Cerebellar nuclear complex (tissue), 1 donor: ENCODE data around the gene CCR5AS.
"Not testable (repeated sequence)": the region's sequence is repeated elsewhere in the genome, so short reads cannot be mapped to it uniquely, and the experiment has no call there.

ENCODE experiments used
- DNase-seq, 2 experiments: peaks; one replicate each; lab custom pipeline; 2025; lab: John Stamatoyannopoulos, UW

The CCR5AS gene

DNA sequence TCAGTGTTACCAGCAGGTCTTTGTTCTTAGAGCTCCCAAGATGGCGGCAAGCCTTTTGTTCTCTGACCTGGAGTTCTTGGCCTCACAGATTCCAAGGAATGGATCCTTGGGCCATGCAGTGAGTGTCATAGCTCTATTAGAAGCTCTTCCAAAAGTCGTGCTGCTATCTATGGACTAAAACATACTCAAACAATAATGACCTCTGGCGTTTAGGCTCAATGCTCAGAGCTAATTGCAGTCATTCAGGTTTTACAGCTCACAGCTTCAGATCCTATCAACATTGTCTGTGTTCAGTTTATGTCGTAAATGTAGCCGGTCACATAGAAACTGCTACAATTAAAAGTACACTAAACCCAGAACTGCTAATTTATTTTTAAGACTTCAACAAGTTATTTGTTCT, 22.4 kb upstream of the CCR5AS start:
- no peak for DNase-seq

DNA sequence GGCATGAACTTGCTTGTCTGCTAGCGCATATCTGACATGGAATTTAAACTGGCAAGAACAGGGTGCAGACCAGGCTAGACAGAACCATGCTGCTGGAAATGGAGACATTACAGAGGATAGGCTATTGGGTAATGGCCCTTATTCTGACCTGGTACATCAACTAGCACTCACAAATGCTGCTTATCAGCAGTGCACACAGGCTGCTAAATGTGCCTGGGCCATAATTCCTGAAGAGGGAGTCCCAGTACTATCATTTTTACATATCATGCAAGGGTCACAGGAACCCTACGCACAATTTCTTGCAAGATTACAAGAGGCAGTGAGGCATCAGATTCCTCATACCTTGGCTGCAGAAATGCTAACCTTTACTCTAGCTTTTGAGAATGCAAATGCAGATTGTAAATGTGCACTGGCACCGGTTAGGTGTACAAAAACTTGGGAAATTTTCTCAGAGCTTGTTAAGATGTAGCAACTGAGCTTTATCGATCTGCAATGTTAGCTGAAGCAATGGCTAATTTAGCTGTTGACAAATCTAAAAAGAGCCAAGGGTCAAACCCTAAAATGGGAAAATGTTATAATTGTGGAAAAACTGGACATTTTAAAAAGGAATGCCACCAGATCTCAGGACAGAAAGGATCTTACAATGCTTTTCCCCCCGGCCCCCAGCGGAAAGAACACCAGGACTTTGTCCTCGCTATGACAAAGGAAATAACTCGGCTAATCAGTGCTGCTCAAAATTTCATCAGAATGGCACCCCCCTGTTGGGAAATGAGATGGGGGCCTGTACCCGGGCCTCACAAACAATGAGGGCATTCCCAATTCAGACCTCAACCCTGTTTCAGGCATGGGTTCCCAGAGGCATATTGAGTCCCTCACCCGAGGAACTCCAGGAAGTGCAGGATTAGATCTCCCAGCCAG, 21.3 kb upstream of the CCR5AS start:
- no peak for DNase-seq

- DNase-seq: not testable (repeated sequence)
Observed at GRCh38 chr3:46427404-46427803, 20.5 kb upstream of the CCR5AS start.

DNA sequence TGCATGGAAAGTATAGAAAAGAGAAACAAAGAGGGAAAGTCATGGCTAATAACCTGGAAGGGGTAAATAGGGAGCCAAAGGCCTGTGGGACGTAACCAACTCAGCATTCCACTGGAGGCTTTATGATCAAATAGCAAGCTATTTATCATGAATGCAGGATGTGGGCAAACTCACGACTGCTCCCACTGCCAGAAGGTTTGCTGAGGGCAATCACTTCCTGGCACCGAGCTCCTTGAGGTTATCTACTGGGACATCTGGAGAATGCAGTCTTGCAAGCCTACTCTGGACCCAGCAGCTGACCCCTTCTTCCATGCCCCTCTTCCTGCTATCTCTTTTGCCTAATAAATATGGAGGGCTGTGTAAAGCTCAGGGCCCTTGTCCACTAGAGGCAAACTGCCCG, 19.6 kb upstream of the CCR5AS start:
- DNase-seq: not testable (repeated sequence)

DNA sequence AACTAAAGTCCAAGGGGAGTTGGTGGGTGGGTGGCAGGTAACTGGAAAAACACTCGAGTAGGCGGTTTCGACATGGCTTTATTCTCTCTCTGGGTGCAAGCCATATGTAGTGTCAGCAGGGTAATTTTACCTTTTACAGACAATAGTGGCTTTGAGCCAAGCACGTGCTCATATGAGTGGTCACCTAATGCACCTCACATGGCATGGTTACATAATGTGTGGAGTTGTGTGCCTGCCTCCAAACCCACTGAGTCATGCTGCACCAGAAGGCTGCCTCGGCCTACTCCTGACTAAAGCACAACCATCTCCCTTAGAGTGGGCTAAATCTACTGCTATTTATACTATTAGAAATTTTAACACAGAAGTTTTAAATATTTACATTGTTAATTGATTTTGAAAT, 16.7 kb upstream of the CCR5AS start:
- no peak for DNase-seq

- DNase-seq: no peak
Observed at GRCh38 chr3:46422617-46423016, 15.8 kb upstream of the CCR5AS start.

GRCh38 chr3:46420931-46421330, 14.1 kb upstream of the CCR5AS start:
- no peak for DNase-seq

GRCh38 chr3:46419816-46420215, 12.9 kb upstream of the CCR5AS start:
- no peak for DNase-seq

DNA sequence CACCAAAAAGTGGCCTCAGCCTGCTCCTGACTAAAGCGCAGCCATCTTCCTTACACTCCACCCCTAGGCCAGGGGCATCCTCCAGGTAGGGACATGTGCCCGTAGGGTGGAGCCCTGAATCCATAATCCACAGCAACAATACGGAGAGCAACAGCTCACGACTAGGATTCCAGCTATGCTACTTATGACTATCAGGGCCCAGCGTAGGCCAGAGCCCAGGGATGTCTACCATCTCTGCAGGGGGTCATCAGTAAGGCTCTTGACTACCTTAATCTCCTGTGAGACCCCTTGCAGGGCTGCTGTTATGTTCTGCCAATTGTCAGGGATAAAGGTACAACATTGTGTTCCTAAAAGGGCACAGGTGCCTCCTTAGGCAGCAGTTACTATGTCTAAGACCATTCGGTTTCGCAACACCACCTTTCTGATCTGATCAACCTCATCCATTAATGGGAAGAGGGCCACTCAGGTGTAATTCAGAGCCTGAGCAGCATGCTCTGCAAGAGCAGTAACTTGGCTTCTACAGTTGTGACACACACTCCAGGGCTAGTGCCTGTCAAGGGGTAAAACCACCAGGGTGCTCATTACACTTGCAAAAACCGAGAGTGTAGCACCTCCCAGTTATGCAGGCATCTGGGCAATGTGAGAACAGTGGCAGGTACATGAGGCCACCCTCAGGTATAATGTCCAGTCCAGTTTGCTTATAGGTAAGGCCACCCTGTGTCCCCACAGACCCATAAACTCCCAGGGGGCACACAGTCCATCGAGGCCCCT, 11.2 kb upstream of the CCR5AS start:
- DNase-seq: no peak

GRCh38 chr3:46416811-46417510, 10.1 kb upstream of the CCR5AS start:
- no peak for DNase-seq

- no peak for DNase-seq
Observed at GRCh38 chr3:46416125-46416810, 9.4 kb upstream of the CCR5AS start.

- DNase-seq: no peak
Observed at GRCh38 chr3:46414739-46415138, 7.9 kb upstream of the CCR5AS start.

DNA sequence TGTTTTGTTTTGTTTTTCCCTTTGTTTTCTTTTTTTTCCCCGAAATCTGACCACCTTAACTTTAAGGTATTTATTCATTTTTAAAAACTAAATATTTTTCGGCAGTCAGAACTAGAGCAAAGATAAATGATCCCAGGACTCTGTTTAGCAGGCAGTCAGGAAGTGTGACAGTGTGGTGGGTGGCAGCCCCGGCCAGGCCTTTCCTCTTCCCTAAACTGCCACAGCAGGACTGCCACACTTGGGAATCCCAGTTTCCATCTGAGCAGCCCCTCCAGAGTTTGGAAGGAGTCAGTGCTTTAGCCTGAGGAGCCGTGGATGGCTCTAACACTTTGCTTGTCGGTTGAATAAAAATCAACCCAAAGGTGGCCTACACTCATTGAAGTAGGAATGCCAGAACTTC, 7.1 kb upstream of the CCR5AS start:
- DNase-seq: no peak

GRCh38 chr3:46412786-46413298, 6.0 kb upstream of the CCR5AS start:
- DNase-seq: no peak

DNA sequence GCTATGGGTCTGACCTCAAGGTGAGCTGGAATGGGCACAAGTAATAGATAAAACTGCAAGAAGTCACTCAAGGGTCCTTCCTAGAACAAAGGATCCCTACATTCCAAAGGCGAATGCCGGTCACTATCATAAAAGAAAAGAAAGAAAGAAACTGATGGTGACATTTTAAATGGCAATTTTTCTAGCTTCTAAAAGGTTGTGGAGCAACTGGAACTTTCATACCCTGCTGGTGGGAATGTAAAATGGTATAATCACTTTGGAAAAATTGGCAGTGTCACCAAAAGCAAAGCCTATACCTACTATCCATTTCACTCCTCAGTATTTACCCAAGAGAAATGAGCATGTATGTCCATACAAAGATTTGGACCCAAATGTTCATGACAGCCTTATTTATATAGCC, 4.4 kb upstream of the CCR5AS start:
- DNase-seq: no peak

GRCh38 chr3:46410669-46411068, 3.8 kb upstream of the CCR5AS start:
- DNase-seq: no peak

GRCh38 chr3:46409739-46410489, 3.0 kb upstream of the CCR5AS start:
- DNase-seq: no peak

DNA sequence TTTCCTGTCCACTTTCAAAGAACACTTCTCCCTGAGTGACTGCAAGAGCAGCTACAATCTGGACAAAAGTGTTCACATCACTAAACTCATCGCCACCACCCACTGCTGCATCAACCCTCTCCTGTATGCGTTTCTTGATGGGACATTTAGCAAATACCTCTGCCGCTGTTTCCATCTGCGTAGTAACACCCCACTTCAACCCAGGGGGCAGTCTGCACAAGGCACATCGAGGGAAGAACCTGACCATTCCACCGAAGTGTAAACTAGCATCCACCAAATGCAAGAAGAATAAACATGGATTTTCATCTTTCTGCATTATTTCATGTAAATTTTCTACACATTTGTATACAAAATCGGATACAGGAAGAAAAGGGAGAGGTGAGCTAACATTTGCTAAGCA, 2.0 kb upstream of the CCR5AS start:
- DNase-seq: no peak

DNA sequence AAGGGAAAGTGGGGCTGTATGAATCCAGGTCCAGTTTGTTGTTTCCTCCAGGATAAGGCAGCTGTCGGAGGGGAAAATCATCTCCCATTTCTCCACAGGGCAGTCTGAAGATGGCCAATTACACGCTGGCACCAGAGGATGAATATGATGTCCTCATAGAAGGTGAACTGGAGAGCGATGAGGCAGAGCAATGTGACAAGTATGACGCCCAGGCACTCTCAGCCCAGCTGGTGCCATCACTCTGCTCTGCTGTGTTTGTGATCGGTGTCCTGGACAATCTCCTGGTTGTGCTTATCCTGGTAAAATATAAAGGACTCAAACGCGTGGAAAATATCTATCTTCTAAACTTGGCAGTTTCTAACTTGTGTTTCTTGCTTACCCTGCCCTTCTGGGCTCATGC, 1.1 kb upstream of the CCR5AS start:
- no peak for DNase-seq

DNA sequence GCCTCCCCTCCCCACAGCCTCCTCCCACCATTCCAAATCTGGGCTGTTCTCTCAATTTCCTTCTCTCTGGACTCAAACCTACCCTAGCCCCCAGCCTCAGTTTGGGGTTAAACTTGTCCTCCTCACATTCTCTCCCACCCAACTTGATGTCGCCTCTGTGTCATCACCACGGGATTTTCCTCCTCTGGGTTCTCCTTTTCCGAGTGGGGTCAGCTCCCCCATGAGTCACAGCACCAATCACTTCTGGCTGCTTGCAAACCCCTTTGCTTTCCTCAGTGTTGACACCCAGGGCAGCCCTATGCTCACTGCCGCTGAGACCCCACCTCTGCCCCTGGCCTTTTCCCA, 451 bp downstream of the CCR5AS start:
- no peak for DNase-seq
